Activated CD4-positive, CD25-positive, alpha-beta regulatory T cell treated with anti-CD3 and anti-CD28 coated beads, Interleukin-2, amount 50 U/mL, for 16 hours (primary cell): ENCODE measurements around the gene C2CD4A.

Experiments used
- DNase-seq: peaks from one replicate; pipeline ENCODE4 v3.0.0-alpha.2; 2020; ENCODE audit warnings: low read depth, low spot score

Gene C2CD4A

DNA sequence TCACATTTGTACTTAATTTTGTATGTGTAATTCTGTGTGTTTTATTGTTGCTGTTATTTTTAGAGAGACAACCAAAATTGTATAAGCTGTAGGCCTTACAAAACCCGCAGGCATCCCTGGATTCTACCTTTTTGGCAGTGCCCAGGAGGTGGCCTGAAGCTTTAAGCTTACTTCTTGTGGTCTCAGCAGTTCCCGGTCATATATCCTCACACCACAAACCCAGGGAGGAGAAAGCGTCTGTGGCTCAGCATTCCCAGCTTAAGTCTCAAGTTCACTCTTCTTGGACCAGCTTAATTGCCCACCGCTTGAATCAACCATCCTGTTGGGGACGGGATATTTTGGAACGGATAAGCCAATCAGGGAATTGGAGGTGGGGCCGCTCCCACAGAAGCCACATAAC, 36.7 kb downstream of the C2CD4A start:
- no peak for DNase-seq

- DNase-seq: no peak
These were observed 37.6 kb downstream of the C2CD4A start for GRCh38 chr15:62104401-62104800.

DNA sequence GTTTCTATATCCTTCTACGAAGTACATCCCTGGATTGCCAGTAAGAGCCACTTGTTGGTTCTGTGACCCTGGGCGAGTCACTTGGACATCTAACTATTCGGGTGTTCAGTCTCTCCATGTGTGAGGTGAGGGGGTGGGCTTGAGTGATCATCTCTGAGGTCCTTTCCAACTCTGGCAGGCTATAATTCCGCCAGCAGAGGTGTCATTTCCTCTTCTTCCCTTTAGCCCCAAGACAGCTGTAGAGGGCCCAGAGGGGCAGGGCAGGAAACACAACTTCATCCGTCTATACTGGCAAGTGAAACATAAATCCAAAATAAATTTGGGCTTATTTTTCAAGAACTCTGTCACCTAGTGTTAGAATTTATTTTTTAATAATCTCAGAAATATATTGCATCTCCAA, 38.1 kb downstream of the C2CD4A start:
- no peak for DNase-seq

DNA sequence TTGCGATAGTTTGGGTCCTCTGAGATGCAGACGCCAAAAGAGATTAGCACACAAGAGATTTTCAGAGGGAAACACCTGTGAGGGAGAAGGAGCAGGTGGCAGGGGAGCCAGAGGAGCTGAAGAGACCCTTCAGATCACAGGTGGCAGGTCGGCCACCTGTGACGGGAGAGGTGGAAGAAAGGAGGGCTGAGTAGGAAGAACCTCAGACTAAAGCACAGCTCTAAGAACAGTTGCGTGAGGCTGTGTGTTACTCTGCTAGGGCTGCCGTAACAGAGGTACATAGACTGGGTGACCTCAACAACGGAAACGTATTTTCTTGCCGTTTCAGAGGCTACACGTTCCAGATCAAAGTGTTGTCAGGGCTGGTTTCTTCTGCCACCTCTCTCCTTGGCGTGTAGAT, 38.5 kb downstream of the C2CD4A start:
- no peak for DNase-seq

- DNase-seq: no peak
These were observed 39.3 kb downstream of the C2CD4A start for GRCh38 chr15:62106096-62106495.

DNA sequence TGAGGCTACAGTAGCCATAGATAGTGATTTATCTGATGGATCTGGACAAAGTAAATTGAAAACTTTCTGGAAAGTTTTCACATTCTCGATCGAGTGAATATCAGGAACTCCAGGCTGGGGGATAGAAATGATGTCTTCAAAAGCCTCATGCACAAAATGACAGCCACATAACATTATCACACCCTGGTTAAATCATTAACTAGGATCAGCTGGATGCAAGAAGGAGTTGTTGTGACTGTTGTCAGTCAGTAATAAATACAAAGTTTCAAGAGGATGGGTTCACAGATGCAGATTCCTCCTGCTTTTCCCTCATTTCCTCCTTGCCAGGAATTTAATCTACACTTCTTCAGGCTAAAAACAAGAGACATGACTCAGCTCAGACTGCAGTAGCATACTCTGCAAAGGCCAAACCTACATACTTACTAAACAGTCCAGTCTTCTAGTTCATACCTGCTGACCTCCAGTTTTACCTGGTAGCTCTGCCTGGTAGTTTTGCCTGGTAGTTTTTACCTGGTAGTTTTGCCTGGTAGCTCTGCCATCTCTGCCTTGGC, 40.9 kb downstream of the C2CD4A start:
- no peak for DNase-seq

DNA sequence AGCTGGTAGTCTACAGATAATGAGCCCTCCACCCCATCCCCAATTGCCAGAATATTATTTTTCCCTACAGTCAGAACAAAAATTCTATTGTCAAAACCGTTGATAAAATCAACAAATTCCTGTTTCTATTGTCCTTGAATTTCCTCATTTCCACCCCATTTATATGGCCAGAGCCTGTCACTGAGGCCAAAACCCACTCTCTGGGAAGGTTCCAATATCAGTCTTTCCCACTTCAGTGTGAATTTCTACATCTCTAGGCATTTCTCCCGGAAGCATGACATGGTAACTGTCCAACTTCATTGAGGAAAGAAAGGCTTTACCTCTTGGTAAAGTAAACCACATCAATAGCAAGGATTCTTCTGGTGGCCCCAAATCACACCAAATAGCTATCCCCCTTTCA, 41.6 kb downstream of the C2CD4A start:
- DNase-seq: no peak

GRCh38 chr15:62109437-62109836, 42.7 kb downstream of the C2CD4A start:
- DNase-seq: no peak

DNA sequence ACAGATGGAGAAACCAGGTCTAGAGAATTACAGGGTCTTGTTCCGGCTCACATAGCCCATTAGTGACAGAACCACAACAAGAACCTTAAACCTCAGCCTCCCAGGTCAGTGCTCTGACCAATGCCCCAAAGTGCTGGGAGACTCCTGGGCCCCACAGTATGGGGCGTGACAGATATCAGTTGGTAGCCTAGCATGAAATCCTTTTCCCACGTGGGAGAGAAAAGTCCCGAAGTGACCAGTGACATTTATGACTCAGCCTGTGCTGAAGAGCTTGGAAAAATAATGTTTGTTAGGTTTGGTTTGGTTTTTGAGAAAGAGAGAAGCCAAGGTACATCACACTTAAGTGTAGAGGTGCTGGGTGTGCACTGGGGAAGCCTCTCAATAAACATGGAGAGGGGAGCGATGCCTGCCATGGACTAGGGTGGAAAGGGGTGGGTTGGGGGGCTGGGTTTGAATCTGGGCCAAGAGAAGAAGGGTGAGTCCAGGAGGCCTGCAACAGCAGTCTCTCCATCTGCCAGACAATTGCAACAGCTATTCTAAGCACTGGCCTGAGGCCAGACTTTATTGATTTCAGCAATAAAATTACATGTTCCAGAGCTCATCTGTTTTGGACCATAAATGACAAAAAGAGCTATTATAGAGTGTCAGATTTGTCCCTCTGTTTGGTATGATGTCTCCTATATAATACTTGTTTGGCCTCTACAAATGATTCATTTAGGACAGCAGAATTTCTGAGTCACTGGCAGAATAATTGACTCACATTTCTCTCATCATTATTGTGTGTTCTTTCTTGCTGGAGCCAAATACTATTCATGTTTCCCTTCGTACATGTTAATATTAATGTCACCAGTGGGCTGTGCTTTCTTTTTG, 43.4 kb downstream of the C2CD4A start:
- no peak for DNase-seq

DNA sequence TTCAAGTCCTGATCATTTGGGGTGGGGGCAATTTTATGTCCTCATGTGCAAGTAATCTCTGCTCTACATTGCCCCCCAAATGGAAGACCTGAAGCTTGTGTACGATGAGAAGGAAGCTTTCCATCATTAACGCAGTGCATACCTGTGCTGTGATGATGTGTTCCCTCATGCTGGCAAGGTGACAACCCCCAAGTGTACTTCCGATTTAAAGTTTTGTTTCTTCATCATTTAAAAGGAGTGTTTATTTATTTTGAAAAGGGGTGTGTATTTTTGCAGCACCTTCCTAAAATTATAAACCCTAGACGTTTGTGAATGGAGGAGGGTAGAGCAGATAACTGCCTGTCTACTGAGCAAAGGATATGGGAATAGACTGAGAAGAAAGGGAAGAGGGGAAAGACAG, 45.3 kb downstream of the C2CD4A start:
- no peak for DNase-seq

GRCh38 chr15:62112616-62113593, 46.1 kb downstream of the C2CD4A start:
- no peak for DNase-seq

GRCh38 chr15:62115847-62116246, 49.1 kb downstream of the C2CD4A start:
- DNase-seq: no peak

- no peak for DNase-seq
These were observed 51.9 kb downstream of the C2CD4A start for GRCh38 chr15:62118520-62119226.

DNA sequence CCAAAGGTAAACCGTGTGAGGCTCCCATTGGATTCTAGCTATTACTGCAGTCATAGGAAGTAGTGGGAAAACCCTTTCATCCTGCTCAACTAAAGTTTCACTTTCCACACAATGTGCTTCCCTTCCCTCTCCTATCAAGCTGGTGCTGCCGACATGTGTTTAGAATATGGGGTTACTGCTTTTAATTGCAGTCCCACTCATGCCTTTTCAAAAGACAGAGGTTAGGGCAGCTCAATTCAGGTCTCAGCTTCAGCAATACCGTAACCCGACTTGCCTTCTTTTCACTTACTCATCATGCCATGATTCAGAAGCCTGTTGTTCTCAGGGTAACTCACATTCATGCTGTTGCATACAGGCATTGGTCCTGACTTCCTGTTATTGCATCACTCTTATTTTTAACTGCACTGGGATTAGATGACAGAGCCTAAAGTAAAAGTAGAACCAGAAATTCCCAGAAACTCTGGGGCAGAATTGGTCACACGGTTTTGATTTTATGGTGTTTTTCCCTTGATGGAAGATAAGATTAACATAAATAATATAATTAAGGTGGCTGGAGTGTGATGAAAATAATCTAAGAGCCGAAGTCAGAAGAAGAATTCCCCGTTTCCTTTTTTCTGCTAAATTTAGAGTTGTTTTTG, 52.6 kb downstream of the C2CD4A start:
- DNase-seq: no peak

DNA sequence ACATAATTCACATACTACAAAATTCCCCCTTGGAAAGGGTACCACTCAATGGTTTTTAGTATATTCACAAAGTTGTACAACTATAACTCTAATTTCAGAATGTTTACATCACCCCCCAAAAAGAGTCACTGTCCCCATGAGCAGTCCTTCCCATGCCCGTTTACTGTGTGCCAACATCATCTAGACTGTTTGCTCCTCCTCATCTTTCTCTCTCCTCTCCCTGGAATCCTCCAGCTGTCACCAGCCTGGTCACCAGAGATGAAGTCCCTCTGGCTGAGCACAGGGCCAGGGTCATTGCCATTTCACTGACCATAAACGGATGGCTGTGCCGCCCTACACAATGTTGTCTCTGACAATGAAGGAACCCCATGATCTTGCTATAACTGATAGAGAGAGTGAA, 53.1 kb downstream of the C2CD4A start:
- no peak for DNase-seq
